ENCODE measurements around the gene PRSS2. TPM values are rescaled to one million over a fixed set of nuclear protein-coding genes. Genes with fewer than 3 reads are reported as not detected.
"Not testable (repeated sequence)": the region's sequence is repeated elsewhere in the genome, so short reads cannot be mapped to it uniquely, and the experiment has no call there.

PRSS2 gene
- total RNA-seq, 4 donors from 2014 or later: not detected

DNA sequence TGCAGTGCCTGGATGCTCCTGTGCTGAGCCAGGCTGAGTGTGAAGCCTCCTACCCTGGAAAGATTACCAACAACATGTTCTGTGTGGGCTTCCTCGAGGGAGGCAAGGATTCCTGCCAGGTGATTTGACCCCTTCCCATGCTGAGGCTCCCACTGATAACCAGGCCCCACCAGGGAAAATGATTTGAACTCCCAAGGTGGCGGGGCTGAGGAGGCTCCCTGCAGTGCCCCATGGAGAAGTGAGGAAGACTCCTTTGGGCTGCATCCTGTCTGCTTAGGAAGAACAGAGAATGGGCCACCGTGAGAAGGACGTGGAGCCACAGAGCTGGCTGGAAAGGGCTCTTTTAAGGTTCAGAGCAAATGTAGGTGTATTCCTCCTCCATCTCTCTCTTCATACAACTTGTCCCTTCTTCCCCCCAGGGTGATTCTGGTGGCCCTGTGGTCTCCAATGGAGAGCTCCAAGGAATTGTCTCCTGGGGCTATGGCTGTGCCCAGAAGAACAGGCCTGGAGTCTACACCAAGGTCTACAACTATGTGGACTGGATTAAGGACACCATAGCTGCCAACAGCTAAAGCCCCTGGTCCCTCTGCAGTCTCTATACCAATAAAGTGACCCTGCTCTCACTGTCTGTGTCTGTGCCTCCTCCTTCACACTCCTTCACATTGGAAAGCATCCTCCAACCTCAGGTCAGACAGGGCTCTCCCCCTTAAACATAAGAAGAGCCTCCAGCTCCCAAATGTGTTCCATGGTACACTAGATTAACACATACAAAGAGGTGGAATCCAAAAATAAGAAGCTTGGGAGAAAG lies 3.4 kb downstream of the PRSS2 start:
- Histone ChIP-seq H3K27ac (no peak overlapping the region), H3K36me3 (no peaks in the 10 kb centered on the region), H3K27me3 (peaks cover 22% of the 10 kb centered on the region), H3K9me3 (no peaks in the 10 kb centered on the region), H3K4me3 (no peak overlapping the region), H3K4me1 (no peaks in the 10 kb centered on the region)
- ATAC-seq: no peak
- TF ChIP-seq EP300 (IDR thresholded peaks at IDR 0.05) (no peak), CTCF (IDR thresholded peaks at IDR 0.05) (no peak), POLR2AphosphoS5 (IDR thresholded peaks at IDR 0.05) (no peak), POLR2A (IDR thresholded peaks at IDR 0.05) (no peak)
- 24% methylated on average over 3 of the region's 4 CpGs; no CpG with 5 or more reads in 1 of the 2 donors for WGBS, 2 donors (ENCODE audit: low coverage in 1 of 2)

DNA sequence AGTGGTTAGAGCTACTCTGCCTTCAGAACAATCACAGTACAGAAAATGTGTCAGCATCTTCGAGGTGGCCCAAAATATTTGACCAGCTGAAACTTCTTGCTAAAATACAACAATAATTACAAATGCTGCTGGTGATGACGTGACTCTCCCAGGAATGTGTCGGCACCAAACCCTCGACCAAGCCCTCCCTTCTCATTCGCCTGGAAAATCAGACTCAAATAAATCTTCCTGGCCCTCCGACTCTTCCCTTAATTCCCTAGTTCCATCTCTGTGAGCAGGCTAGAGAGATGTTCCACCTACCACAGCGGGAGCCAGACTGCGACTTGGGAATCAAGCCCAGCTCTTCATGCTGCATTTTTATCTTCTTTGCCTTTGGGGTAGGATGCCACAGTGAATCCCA lies 4.1 kb downstream of the PRSS2 start:
- Histone ChIP-seq H3K36me3 (no peaks in the 10 kb centered on the region), H3K9me3 (no peaks in the 10 kb centered on the region), H3K27me3 (peaks cover 15% of the 10 kb centered on the region), H3K4me1 (no peaks in the 10 kb centered on the region), H3K4me3 (no peak overlapping the region), H3K27ac (no peak overlapping the region)
- TF ChIP-seq POLR2A (IDR thresholded peaks at IDR 0.05) (no peak), EP300 (IDR thresholded peaks at IDR 0.05) (no peak), POLR2AphosphoS5 (IDR thresholded peaks at IDR 0.05) (no peak), CTCF (IDR thresholded peaks at IDR 0.05) (no peak)
- WGBS, 2 donors (ENCODE audit: low coverage in 1 of 2): 68% methylated on average over 8 of the region's 8 CpGs
- no peak for ATAC-seq

- 40 to 76% methylated on average over 2 to 3 of the region's 6 CpGs for WGBS, 2 donors (ENCODE audit: low coverage in 1 of 2)
- H3K4me3 ChIP-seq, H3K9me3 ChIP-seq, H3K27ac ChIP-seq, H3K4me1 ChIP-seq, H3K36me3 ChIP-seq, ATAC-seq: not testable (repeated sequence)
- peaks cover 13% of the 10 kb centered on the region for H3K27me3 ChIP-seq
Measured at GRCh38 chr7:142775351-142776115, 4.8 kb downstream of the PRSS2 start.

GRCh38 chr7:142776206-142776844 lies 5.6 kb downstream of the PRSS2 start:
- TF ChIP-seq POLR2A (IDR thresholded peaks at IDR 0.05) (no peak), POLR2AphosphoS5 (IDR thresholded peaks at IDR 0.05) (no peak), CTCF (IDR thresholded peaks at IDR 0.05) (no peak), EP300 (IDR thresholded peaks at IDR 0.05) (no peak)
- H3K4me1 ChIP-seq: no peaks in the 10 kb centered on the region
- H3K36me3 ChIP-seq: no peaks in the 10 kb centered on the region
- H3K9me3 ChIP-seq: no peaks in the 10 kb centered on the region
- H3K27ac ChIP-seq: no peak overlapping the region
- no peak overlapping the region for H3K4me3 ChIP-seq
- no peak for ATAC-seq
- H3K27me3 ChIP-seq: peaks cover 7% of the 10 kb centered on the region
- 56 to 74% methylated on average over 8 to 9 of the region's 9 CpGs for WGBS, 2 donors (ENCODE audit: low coverage in 1 of 2)

DNA sequence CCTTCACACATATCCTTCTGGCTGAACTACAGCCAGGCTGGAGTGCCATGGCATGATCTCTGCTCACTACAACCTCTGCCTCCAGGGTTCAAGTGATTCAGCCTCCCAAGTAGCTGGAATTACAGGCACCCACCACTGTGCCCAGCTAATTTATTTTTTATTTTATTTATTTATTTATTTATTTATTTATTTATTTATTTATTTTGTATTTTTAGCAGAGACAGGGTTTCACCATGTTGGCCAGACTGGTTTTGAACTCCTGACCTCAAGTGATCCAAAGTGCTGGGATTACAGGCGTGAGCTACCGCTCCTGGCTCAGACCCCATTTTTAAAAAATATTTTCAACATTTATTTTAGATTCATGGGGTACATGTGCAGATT lies 6.1 kb downstream of the PRSS2 start:
- WGBS, 2 donors (ENCODE audit: low coverage in 1 of 2): 71 to 92% methylated on average over 2 of the region's 2 CpGs
- H3K27me3 ChIP-seq, H3K27ac ChIP-seq, ATAC-seq, H3K36me3 ChIP-seq, H3K9me3 ChIP-seq, H3K4me1 ChIP-seq, H3K4me3 ChIP-seq: not testable (repeated sequence)

Measured in gastroesophageal sphincter (tissue), 4 donors.